ENCODE results near the gene QRFP. TPM values are rescaled to one million over a fixed set of nuclear protein-coding genes. Genes with fewer than 3 reads are reported as not detected.

The QRFP gene
- polyA plus RNA-seq, 1 of the 3 experiments (the other 2 are of a cell fraction), result not detected

DNA sequence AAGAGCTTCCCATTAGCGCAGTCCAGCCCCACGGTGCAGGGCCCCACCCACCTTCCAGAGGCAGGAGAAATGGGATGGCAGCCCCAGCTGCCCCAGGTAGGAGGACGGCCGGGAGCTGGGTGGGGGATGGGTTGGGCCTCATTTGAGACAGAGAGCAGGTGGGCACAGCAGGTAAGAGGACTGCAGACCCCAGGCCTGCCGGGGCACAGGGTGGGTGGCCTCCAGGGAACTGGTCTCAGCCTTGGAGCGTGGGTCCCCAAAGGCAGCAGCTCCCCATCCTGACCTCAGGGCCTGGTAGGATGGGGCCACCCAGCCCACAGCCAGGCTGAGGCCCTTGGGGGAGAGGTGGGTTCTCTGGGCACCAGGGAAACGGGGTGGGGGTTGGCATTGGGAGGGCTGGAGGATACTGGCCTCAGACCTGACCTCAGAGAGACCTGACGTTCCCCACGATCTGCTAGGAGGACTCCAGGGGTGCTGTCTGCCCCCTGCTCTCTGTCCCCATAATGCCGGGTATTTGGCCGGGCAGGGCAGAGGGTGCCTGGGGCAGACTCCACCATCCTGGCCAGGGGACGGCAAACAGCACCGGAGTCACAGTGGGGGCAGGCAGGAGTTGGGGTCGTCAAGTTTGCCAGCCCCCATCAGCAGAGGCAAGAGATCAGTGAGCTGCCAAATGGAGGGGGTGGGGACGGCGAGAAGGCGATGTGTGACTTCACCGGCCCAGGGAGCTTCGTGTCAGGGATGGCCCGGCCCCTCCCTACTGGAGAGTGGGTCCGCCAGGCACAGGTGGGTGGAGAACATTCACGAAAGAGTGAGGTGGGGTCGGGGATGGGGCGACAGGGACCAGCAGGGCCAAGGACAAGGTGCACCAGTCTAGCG lies 6.8 kb upstream of the QRFP start:
- POLR2A ChIA-PET, result no interaction called here
- Histone ChIP-seq H3F3A (replicated peaks; ENCODE audit: insufficient read depth) (no peaks in the 10 kb centered on the region), H3K9me3 (no peaks in the 10 kb centered on the region), H3K9ac (no peak overlapping the region), H3K36me3 (replicated peaks in 1 of 2; ENCODE audit: control insufficient read depth in 1 of 2, insufficient read depth in 2 of 2, low read length in 1 of 2) (no peaks in the 10 kb centered on the region), H3K9me2 (no peaks in the 10 kb centered on the region), H3K79me2 (ENCODE audit: insufficient read depth) (no peaks in the 10 kb centered on the region), H3K4me3 (ENCODE audit: low read depth in 2 of 2, low read length in 1 of 2) (no peak overlapping the region), H3K4me2 (no peak overlapping the region), H3K27ac (ENCODE audit: low read depth in 2 of 2, low read length in 1 of 2) (no peak overlapping the region), H3K4me1 (ENCODE audit: control insufficient read depth in 1 of 2, insufficient read depth in 2 of 2, low read depth in 1 of 2, low read length in 1 of 2) (peaks cover 0 to 4% of the 10 kb centered on the region in 2 experiments; a peak in 1 of 4 replicates), H3K27me3 (ENCODE audit: insufficient read depth) (no peaks in the 10 kb centered on the region), H4K20me1 (ENCODE audit: insufficient read depth) (no peaks in the 10 kb centered on the region), H2AFZ (ENCODE audit: low read depth) (no peak overlapping the region)
- 73% methylated on average over 21 of the region's 25 CpGs for WGBS (ENCODE audit: low lambda C conversion rate)
- no peak for DNase-seq
- CTCF ChIA-PET, result interaction anchor here (0.9 to 1.7 kb wide), 3 partner anchors 34 to 39 kb away, joined by 3 to 4 read pairs (median 4); no protein-coding TSS in a partner anchor
- TF ChIP-seq, protein P1, sequence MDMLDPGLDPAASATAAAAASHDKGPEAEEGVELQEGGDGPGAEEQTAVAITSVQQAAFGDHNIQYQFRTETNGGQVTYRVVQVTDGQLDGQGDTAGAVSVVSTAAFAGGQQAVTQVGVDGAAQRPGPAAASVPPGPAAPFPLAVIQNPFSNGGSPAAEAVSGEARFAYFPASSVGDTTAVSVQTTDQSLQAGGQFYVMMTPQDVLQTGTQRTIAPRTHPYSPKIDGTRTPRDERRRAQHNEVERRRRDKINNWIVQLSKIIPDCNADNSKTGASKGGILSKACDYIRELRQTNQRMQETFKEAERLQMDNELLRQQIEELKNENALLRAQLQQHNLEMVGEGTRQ (IDR thresholded peaks at IDR 0.05; ENCODE audit: borderline replicate concordance, low read depth, low read length), result no peak
- no peak for TF ChIP-seq RFX5 (IDR thresholded peaks at IDR 0.05; ENCODE audit: low read length)
- TF ChIP-seq MXI1 (IDR thresholded peaks at IDR 0.05; ENCODE audit: low read depth, low read length), result no peak
- TF ChIP-seq PBX3 (IDR thresholded peaks at IDR 0.05), result no peak
- TF ChIP-seq, protein P2, sequence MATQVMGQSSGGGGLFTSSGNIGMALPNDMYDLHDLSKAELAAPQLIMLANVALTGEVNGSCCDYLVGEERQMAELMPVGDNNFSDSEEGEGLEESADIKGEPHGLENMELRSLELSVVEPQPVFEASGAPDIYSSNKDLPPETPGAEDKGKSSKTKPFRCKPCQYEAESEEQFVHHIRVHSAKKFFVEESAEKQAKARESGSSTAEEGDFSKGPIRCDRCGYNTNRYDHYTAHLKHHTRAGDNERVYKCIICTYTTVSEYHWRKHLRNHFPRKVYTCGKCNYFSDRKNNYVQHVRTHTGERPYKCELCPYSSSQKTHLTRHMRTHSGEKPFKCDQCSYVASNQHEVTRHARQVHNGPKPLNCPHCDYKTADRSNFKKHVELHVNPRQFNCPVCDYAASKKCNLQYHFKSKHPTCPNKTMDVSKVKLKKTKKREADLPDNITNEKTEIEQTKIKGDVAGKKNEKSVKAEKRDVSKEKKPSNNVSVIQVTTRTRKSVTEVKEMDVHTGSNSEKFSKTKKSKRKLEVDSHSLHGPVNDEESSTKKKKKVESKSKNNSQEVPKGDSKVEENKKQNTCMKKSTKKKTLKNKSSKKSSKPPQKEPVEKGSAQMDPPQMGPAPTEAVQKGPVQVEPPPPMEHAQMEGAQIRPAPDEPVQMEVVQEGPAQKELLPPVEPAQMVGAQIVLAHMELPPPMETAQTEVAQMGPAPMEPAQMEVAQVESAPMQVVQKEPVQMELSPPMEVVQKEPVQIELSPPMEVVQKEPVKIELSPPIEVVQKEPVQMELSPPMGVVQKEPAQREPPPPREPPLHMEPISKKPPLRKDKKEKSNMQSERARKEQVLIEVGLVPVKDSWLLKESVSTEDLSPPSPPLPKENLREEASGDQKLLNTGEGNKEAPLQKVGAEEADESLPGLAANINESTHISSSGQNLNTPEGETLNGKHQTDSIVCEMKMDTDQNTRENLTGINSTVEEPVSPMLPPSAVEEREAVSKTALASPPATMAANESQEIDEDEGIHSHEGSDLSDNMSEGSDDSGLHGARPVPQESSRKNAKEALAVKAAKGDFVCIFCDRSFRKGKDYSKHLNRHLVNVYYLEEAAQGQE (IDR thresholded peaks at IDR 0.05; ENCODE audit: low read depth, low read length), result no peak
- no peak for TF ChIP-seq RCOR1 (IDR thresholded peaks at IDR 0.05; ENCODE audit: low read length)
- TF ChIP-seq RAD21 (IDR thresholded peaks at IDR 0.05; ENCODE audit: low read length), result no peak
- no peak for TF ChIP-seq SMC3 (IDR thresholded peaks at IDR 0.05; ENCODE audit: low read depth, low read length)
- TF ChIP-seq GABPA (IDR thresholded peaks at IDR 0.05; ENCODE audit: low read depth), result no peak
- no peak for TF ChIP-seq NRF1 (IDR thresholded peaks at IDR 0.05; ENCODE audit: low read depth, low read length)
- TF ChIP-seq, protein P3, sequence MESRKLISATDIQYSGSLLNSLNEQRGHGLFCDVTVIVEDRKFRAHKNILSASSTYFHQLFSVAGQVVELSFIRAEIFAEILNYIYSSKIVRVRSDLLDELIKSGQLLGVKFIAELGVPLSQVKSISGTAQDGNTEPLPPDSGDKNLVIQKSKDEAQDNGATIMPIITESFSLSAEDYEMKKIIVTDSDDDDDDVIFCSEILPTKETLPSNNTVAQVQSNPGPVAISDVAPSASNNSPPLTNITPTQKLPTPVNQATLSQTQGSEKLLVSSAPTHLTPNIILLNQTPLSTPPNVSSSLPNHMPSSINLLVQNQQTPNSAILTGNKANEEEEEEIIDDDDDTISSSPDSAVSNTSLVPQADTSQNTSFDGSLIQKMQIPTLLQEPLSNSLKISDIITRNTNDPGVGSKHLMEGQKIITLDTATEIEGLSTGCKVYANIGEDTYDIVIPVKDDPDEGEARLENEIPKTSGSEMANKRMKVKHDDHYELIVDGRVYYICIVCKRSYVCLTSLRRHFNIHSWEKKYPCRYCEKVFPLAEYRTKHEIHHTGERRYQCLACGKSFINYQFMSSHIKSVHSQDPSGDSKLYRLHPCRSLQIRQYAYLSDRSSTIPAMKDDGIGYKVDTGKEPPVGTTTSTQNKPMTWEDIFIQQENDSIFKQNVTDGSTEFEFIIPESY (IDR thresholded peaks at IDR 0.05; ENCODE audit: borderline replicate concordance, low read depth), result no peak
- no peak for TF ChIP-seq RXRA (IDR thresholded peaks at IDR 0.05; ENCODE audit: borderline replicate concordance, low read depth)
- no peak for TF ChIP-seq FOXM1 (IDR thresholded peaks at IDR 0.05; ENCODE audit: low read depth)
- no peak for TF ChIP-seq EZH2phosphoT487 (IDR thresholded peaks at IDR 0.05; ENCODE audit: borderline replicate concordance, low read depth)
- no peak for TF ChIP-seq TAF1 (IDR thresholded peaks at IDR 0.05; ENCODE audit: borderline replicate concordance, low read depth, low read length)

Measured in SK-N-SH (cell line).